Hematopoietic multipotent progenitor cell treated with erythropoietin and hydrocortisone succinate and interleukin-3 and kit ligand, for 17 days (in vitro differentiated cells): Measurements from ENCODE around the gene PRKG1.

Source experiments
- DNase-seq: peaks from one replicate; pipeline ENCODE4 v3.0.0-alpha.2; 2015; ENCODE audit warnings: low spot score

The PRKG1 gene

DNA sequence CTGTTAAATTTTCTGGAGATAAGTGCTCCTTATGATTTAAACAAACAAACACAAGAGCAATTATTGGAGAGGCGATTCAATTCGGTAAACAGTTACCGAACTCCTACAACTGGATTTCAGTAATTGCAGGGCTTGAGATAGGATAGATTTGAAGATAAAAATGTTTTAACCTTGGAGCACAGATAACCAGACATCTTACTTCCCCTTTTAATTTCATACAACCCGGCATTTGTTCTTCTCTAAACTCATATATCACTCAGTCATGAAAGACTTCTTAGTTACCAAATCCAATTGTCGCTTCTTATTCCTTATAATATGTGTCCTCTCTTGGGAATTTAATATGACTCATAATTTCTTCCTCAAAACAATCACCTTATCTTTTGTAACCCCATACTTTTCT, 861.1 kb downstream of the PRKG1 start:
- no peak for DNase-seq

DNA sequence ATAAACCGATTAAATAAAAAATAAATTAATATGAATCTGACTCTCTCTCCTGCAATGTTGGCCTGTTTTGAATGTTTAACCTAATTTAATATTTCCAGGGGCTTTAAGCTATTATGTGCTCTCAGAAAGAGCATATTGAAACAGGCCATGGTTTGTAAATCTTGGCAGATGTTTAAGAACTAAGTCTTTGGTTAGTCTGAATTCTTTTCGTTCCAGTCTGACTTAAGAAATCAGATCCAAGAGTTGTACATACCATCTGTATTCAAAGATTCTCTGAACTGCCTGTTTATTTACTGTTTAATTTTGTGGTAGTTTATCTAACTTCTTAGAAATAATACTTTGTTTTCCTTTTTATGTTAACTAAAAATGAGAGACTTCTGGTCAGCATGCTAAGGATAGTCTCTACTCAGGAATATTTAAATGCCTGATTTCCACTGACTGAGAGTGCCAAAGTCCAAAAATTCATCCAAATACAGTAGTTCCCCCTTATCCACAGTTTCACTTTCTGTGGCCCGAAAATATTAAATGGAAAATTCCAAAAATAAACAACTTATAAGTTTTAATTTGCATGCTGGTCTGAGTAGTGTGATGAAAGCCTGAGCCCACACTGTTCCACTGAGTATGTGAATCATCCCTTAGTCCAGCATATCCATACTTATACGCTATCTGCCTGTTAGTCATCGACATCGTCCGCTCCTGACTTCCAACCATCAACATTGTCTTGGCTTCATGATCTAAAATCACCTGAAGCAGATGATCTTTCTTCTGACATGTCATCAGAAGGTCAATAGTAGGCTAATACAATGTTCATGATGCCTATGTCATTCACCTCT, 863.2 kb downstream of the PRKG1 start:
- no peak for DNase-seq

DNA sequence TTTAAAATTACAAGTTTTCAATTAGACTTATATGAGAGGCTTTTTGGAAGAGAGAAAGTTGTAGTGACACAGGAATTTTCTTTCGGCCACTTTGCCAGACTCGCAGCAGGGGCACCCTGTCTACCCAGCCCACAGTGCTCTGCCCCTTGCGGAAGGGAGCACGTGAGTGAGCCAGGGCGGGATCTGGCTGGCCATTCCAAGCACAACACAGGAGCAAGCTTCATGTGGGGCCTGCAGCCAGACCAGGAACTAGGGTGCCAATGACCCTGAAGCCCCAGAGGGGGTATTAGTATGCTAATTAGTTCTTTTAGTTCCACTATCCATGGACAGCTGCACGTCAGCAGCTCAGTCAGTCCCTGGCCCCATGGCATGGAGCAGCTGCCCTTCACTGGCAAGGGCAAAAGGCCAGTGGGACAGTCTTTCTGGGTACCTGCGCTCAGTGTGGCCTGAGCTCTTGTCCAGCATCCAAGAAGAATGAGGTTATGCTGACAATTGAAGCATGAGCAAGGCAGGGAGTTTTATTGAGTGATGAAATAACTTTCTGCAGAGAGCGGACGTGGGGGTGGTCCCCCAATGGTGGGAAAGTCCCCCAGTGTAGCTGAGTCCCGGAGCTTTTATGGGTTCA, 876.2 kb downstream of the PRKG1 start:
- no peak for DNase-seq

DNA sequence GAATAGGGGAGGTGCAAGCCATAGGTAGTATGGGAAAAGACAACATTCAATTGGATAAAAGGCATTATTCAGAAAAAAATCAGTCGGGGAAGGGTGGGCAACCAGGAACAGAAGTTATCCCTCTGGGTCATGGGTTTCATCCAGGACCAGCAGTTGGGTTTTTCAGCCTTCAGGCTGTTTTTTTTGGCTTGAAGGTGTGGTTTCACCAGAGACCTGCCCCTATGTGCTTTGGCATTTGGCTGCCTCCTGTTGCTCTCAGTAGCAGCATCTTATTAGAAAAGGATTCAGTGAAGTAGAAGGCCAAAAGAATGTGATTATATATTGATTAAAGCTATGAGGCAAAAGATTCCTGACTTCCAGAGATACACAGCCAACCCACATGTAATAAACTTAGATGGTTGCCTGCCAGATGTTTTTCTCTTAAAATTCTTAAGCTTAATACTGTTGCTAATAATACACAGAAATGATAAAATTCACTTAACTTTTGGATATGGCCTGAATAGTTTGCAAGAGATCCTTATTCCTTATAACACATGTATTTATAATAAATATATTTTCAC, 876.8 kb downstream of the PRKG1 start:
- DNase-seq: no peak

DNA sequence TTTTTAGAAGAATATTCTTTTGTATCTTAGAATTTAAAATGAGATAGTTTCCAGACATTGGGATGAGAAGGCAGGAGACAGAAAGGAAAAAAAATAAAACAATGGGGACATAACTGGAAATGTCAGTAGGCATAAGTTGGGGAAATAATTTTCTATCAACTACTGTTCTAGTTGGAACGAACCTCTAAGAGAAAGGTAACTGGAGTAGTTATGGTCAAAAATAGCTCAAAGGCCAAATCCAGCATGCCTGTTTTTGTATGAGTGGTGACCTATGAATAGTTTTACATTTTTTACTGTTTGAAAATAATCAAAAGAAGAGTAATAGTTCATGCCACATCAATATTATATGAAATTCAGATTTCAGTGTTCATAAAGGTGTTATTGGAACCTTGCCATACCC, 877.3 kb downstream of the PRKG1 start:
- DNase-seq: no peak

DNA sequence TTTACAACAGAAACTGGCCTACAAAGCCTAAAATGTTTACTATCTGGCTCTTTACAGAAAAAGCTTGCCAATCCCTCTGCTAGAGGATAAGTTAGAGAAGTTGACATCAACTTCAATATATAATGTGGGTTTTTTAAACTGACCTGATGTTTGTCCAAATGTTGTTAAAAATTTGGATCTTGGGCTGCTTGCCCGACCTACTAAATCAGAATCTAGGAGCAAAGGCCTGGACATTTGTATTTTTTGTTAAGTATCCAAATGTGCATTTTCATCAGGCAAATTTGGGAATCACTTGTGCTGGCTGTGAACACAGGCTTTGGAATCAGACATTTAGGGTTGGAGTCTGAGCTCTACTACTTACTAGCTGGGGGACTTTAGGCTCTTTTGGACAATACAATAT, 877.8 kb downstream of the PRKG1 start:
- DNase-seq: no peak

DNA sequence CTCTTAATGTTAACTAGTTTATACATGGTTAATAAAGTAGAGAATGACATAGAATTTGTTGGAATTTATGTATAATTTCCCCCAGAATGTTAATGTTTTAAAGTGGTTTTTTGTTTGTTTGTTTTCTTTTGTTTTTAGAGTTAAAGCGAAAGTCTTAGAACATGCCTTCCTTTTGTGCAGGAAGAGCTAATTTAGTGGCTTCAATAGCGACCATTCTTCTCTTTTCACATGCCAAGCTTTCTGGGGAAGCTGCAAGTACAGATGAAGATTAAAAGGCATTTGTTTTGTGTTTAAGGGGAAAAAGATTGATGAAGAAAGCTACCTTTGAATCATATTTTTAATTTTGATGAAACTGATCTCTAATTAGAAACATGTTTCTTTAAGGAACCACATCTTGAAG, 881.4 kb downstream of the PRKG1 start:
- DNase-seq: no peak

DNA sequence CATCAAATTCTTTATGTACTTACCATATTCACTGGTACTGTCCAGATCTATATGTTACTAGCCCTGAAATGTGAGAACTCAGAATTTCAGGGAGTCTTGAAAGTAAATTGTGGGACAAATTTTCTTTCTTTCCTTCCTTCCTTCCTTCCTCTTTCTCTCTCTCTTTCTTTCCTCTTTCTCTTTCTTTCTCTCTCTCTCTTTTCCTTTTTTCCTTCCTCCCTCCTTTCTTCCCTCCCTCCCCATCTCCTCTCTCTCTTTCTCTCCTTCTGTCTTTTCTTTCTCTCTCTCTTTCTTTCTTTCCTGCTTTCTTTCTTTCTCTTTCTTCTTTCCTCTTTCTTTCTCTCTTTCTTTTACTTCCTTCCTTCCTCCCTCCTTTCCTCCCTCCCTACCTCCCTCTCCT, 882.5 kb downstream of the PRKG1 start:
- DNase-seq: no peak

DNA sequence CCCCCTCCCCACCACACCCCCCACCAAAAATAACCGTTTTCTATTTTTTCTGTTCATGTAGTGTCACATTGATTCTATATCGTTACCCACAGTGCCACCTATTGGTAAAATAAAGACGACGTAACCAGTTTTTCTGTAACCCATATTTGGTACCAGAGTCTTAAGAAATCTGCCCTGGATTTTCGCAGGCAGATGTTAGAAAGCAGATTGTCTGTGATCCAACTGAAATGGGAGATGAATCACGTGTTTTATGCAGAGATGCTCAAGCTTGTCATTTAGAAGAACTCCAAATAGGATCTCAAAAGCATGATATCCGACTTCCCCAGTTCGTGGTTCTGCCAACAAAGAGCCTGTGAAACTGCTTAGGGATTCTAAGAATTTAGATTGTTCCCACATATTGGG, 886.2 kb downstream of the PRKG1 start:
- no peak for DNase-seq

DNA sequence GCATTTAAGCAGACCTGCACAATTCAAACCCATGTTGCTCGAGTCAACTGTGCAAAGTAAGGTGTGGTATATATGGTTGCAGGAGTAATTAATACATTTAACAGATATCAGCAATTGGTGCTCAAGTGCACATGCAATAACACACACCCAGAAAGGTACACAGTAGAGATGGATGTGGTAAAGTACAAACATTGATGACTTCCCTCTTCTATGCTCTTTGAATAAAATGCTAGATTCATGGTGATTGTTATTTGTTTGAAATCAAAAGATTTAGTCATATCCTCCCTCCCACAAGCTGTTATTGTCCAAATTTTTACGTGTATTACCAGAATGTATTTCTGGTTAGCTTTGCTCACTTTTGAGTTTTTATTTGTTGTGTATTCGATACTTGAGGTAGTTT, 887.1 kb downstream of the PRKG1 start:
- no peak for DNase-seq

DNA sequence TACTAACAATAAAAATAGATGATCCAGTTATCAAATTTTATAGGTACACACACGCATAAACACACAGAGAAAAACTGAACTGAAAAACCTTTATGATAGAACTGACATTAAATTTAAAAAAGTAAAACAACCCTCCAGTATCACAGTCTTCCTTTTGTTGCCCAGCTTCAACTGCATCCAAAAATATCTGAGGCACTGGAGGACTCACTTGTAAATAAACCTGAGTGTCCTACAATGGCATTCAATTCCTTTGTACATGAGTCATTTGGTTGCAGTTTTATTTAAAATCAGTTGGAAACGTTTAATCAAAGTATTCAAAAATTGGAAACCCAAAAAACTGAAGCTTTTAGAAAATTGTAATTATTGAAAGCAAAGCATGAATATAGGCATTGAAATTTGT, 890.3 kb downstream of the PRKG1 start:
- no peak for DNase-seq

DNA sequence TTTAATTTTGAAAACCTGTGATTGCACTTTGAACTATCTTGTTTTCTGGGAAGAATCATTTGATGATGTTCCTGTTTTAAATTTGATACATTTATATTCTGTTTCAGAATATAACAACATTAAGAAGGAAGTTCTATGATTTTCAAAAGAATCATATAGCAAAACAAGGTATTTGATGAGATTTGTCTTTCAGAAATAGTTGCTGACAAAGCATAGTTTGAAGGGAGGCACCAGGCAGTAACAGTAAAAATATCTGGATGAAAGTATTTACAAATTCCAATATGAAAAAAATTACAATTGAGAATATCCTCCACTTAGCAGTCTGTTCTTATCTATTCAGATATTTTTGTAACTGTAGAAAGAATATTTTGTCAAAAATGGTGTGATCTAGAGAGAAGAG, 891.2 kb downstream of the PRKG1 start:
- no peak for DNase-seq

DNA sequence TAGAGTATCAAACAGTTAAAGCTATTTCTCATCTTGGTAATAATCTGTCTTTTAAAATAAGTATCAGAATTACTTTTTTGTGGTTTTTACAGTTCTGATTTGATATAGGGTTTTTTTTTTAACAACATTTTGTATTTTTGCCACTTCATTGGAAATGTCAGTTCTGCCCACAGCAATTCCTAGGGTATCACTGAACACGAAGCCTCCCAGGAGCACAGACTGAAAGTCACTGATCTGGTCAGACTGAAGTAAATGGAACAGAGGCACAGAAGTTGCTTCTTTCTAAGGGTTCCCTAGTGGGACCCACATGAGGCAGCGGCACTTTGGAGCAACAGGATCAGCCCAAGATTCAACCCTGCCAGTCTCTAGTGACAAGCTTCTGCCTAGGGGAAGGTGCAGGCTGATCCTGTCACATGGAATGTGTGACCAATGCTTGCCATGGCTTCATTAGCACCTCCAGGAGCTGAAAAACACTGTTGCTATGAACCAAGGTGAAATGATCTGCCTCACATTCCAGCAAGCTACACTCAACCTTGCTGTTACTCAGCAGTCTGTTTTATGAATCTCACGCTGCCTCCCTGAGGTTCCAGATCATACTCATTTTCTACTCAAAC, 898.6 kb downstream of the PRKG1 start:
- DNase-seq: no peak

DNA sequence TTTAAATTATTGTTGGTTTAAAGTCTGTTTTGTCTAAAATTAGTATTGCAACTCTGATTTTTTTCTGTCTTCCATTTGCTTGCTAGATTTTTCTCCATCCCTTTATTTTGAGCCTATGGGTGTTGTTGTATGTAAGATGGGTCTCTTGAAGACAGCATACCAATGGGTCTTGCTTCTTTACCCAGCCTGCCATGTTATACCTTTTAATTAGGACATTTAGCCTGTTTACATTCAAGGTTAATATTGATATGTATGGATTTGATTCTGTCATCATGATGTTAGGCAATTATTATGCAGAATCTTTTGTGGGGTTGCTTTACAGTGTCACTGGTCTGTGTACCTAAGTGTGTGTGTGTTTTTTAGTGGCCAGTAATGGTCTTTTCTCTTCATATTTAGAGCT, 906.5 kb downstream of the PRKG1 start:
- DNase-seq: no peak

DNA sequence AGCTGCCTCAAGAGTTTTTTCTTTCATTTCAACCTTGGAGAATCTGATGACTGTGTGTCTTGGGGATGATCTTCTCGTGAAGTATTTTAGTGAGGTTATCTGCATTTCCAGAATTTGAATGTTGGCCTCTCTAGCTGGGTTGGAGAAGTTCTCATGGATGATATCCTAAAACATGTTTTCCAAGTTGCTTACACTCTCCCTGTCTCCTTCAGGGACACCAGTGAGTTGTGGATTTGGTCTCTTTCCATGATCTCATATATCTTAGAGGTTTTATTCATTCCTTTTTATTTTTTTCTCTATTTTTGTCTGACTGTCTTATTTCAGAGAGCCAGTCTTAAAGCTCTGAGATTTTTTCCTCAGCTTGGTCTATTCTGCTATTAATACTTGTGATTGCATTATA, 907.4 kb downstream of the PRKG1 start:
- no peak for DNase-seq

DNA sequence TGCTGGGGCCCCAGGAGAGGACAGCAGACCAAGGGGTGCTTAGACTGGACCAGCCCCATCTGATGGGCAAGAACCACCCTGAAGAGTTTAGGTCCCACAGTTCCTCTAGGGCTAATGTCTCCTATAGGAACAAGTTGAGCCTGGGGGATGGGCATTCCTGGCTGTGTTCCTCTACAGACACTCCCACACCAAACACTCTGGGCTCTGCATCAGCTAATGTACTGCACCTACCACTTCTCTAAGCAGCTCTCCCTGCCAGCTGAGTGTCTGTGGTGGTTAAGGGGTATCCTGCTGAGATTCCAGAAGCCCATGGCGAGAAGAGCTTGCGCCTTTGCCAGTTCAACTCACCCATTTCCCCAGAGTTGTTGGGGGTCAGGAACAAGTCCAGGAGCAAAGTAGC, 909.2 kb downstream of the PRKG1 start:
- DNase-seq: no peak

DNA sequence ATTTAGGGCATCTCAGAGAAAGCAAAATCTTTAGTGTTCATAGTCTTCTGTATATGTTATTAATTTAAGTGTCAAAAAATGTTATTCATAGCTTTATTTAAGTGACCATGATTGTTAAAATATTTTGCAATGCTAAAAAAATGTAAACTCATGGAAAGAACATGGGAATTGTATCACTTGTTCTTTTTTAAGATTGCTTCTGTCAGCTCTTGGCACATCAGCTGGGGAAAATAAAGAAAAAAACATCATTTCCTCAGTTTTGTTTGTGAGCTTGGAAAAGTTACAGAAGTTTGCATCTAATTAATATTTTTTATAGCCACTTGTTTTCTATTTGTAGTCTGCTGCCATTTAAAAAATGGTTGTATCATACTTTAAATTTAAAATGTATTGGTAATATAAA, 911.0 kb downstream of the PRKG1 start:
- DNase-seq: no peak

DNA sequence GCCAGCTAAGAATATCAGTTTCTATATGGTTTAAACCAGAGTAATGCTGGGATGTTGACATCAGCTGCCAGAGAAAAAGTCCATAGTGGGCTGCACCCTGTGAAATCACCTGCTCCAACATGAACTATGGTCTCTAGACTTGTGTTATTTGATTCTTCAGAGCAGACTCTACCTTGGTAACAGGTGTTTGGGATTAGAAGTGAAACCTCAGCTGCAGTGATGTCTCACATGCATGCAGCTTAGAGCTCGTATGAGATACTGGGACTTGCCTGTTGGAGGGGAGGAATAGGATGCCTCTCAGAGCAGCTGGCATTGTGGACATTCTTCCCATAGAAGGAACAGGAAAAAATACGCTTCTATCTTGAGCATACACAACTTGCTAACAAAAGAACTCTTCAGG, 912.2 kb downstream of the PRKG1 start:
- DNase-seq: no peak

DNA sequence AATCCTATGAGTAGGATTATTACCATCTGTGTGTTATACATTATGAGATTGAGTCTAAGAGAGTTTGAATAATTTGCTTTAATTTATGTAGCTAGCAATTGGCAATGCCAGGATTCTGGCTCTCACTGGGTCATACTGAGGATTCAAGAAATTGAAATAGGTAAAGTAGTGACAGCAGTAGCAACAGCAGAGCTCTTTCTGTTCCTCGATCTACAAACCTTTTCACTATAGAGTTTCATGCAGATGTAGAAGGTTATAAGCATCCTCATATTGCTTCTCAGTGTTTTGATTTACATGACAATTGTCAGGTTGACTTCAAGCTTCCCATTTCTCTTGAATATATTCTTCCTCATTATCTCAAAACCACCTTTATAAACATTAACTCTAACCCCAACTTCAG, 919.2 kb downstream of the PRKG1 start:
- DNase-seq: no peak

DNA sequence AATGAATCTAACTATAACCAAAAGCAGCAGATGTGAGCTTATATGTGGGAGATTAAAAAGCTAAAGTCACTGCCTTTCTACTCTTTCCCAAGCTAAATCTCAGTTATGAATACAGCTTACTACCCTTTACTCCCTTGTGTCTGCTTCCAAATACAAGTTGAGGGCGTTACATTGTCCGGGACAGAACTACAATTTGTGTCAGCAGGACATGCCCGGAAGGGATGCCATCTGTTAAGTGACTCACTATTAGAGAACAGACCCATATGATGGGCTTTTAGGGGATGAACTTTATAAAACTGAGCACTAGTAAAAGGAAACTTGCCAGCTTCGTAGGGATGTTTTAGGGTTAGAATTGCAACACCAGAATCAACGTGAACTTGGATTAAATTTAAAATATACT, 924.8 kb downstream of the PRKG1 start:
- no peak for DNase-seq

DNA sequence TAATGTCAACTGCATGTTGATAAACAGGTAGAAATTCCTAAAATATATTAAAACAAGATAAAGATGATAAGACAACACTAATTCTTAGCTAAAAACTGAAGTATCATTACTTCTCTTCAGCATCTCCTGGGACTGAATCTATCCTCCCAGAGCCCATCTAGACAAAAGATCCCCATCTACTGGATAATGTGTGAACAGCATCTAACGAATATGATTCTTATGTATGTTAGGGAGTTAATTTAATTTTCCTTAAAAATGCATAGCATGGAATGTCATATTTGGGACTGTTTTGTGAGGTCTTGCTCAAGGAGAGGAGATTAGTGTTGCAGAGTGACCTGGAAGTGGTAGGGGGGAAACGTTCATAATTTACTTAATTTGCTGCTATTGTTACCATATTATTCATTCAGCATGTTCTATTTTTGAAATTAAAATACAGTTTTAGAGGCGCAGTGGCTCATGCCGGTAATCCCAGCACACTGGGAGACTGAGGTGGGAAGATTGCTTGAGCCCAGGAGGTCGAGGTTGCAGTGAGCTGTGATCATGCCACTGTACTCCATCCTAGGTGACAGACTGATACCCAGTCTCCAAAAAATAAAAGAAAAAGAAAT, 930.2 kb downstream of the PRKG1 start:
- no peak for DNase-seq

DNA sequence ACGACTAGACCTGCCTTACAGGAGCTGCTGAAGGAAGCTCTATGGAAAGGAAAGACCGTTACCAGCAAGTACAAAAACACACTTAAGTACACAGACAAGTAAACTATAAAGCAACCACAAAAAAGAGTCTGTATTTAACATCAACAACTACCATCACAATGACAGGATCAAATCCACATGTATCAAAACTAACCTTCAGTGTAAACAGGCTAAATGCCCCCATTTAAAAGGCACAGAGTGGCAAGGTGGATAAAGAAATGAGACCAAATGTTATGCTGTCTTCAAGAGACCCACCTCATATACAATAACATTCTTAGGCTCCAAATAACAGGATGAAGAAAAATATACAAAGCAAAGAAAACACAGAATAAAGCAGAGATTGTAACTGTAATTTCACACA, 932.8 kb downstream of the PRKG1 start:
- no peak for DNase-seq

DNA sequence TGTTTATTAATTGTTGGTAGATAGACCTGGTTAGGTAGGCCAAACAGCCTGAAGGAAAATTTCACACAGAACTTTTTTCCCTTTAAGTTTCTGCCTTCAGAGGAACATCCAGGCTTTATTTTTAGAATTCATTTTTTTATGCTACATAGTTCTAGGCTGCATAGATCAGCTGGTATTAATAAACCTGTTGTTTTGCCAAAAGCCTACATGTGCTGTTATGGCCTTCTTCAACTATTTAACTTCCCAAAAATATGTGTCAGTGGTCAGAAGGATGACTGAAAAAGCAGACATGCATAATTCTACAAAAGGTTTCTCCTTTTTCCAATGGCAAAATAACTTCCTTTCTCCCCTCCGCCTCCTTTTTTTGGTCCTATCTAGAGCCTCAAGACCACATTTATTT, 936.8 kb downstream of the PRKG1 start:
- DNase-seq: no peak
